Neural progenitor cell (in vitro differentiated cells): Measurements from ENCODE around the gene TRAPPC12.
"Not testable (repeated sequence)": the region's sequence is repeated elsewhere in the genome, so short reads cannot be mapped to it uniquely, and the experiment has no call there.

Source experiments
- EZH2 ChIP-seq: fragments of 200-600 bp; sonication (generic); IDR thresholded peaks from 2 replicates; pipeline ENCODE4 v1.6.1; 2017; ENCODE audit warnings: antibody characterized with exemption, mild to moderate bottlenecking, moderate library complexity
- TF ChIP-seq, protein P1 (sequence below): fragments of 200-600 bp; sonication (generic); IDR thresholded peaks from 2 replicates; pipeline ENCODE4 v1.5.1; 2017; ENCODE audit warnings: antibody characterized with exemption, mild to moderate bottlenecking

DNA sequence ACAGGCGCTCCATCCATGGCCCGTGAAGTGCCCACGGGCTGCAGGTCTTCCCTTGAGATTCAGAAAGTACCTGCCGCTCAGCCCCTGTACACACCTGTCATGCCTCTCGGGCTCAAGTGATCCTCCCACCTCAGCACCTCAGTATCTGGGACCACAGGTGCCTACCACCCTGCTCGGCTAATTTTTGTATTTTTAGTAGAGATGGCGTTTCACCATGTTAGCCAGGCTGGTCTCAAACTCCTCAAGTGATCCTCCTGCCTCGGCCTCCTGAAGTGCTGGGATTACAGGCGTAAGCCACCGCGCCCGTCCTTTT is 112.9 kb downstream of the TRAPPC12 start:
- TF ChIP-seq, protein P1, sequence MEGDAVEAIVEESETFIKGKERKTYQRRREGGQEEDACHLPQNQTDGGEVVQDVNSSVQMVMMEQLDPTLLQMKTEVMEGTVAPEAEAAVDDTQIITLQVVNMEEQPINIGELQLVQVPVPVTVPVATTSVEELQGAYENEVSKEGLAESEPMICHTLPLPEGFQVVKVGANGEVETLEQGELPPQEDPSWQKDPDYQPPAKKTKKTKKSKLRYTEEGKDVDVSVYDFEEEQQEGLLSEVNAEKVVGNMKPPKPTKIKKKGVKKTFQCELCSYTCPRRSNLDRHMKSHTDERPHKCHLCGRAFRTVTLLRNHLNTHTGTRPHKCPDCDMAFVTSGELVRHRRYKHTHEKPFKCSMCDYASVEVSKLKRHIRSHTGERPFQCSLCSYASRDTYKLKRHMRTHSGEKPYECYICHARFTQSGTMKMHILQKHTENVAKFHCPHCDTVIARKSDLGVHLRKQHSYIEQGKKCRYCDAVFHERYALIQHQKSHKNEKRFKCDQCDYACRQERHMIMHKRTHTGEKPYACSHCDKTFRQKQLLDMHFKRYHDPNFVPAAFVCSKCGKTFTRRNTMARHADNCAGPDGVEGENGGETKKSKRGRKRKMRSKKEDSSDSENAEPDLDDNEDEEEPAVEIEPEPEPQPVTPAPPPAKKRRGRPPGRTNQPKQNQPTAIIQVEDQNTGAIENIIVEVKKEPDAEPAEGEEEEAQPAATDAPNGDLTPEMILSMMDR, result not testable (repeated sequence)
- TF ChIP-seq EZH2, result not testable (repeated sequence)
